Measurements from ENCODE around the gene AGAP1.

Gene AGAP1

GRCh38 chr2:235592836-235593235 lies 99.0 kb downstream of the AGAP1 start:
- TF ChIP-seq, protein P1, sequence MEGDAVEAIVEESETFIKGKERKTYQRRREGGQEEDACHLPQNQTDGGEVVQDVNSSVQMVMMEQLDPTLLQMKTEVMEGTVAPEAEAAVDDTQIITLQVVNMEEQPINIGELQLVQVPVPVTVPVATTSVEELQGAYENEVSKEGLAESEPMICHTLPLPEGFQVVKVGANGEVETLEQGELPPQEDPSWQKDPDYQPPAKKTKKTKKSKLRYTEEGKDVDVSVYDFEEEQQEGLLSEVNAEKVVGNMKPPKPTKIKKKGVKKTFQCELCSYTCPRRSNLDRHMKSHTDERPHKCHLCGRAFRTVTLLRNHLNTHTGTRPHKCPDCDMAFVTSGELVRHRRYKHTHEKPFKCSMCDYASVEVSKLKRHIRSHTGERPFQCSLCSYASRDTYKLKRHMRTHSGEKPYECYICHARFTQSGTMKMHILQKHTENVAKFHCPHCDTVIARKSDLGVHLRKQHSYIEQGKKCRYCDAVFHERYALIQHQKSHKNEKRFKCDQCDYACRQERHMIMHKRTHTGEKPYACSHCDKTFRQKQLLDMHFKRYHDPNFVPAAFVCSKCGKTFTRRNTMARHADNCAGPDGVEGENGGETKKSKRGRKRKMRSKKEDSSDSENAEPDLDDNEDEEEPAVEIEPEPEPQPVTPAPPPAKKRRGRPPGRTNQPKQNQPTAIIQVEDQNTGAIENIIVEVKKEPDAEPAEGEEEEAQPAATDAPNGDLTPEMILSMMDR (IDR thresholded peaks at IDR 0.05; ENCODE audit: low read depth, low read length), result no peak
- no peak overlapping the region for H3K4me3 ChIP-seq (replicated peaks in 1 of 2; ENCODE audit: low read depth in 2 of 2, low read length in 2 of 2)
- no peak for DNase-seq (ENCODE audit: low read depth in 2 of 2)

GRCh38 chr2:235594041-235594440 lies 100.2 kb downstream of the AGAP1 start:
- TF ChIP-seq, protein P1 (IDR thresholded peaks at IDR 0.05; ENCODE audit: low read depth, low read length), result peak; percentile 52
- DNase-seq (ENCODE audit: low read depth in 2 of 2), result peak; percentile 92 to 94

DNA sequence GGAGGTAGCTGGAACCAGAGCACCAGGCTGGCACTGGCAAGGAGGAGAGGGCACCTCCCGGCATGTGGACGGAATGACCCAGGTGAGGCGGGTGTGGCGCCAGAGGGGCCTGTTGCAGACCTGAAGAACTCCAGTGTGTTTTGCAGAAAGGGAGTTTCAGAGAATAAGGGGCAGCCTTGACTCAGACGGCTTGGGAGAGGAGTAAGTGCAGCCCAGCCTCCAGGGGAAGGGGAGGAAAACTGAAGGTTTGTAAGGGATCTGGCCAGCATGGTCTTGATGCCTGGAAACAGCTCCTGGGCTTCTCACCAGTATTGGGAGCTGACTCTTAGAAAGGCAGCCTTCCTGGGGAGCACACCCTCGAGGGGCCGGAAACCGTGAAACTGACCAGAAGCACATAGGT lies 101.1 kb downstream of the AGAP1 start:
- H3K4me3 ChIP-seq (replicated peaks in 1 of 2; ENCODE audit: low read depth in 2 of 2, low read length in 2 of 2), result no peak overlapping the region
- TF ChIP-seq, protein P1 (IDR thresholded peaks at IDR 0.05; ENCODE audit: low read depth, low read length), result no peak
- no peak for DNase-seq (ENCODE audit: low read depth in 2 of 2)

More at GRCh38 chr2:235594041-235594440, 100.2 kb downstream of the AGAP1 start:
- H3K4me3 ChIP-seq (replicated peaks in 1 of 2; ENCODE audit: low read depth in 2 of 2, low read length in 2 of 2), result no peak overlapping the region

DNA sequence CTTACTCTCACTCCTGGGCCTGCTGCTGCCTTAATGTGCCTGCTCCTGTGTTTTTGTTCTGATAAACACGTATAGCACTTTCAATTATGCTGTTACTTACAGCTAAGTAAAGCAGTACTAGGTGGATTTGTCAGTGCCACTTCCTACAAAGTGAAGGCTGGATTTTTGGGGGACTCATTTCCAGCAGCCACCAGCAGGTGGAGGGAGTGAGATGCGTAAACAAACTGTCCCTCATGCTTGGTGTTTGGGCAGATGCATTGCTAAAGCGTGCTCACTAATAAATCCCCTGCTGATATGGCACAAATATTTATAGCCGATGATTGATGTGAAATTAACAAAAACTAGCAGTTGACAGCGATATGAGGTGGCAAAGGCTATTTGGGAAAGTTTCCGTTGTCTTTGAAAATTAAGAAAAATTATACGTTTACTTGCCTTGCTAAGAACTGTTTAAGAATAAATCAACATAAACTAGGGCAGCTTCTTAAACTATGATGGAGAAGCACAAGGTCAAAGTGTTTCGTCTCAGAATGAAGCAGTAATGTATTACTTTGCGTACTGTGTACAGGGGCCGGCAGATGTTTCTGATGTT lies 101.7 kb downstream of the AGAP1 start:
- peak; percentile 87 to 88 for DNase-seq (ENCODE audit: low read depth in 2 of 2)
- no peak overlapping the region for H3K4me3 ChIP-seq (replicated peaks in 1 of 2; ENCODE audit: low read depth in 2 of 2, low read length in 2 of 2)
- TF ChIP-seq, protein P1 (IDR thresholded peaks at IDR 0.05; ENCODE audit: low read depth, low read length), result peak; percentile 87

- no peak overlapping the region for H3K4me3 ChIP-seq (replicated peaks in 1 of 2; ENCODE audit: low read depth in 2 of 2, low read length in 2 of 2)
- TF ChIP-seq, protein P1 (IDR thresholded peaks at IDR 0.05; ENCODE audit: low read depth, low read length), result no peak
- no peak for DNase-seq (ENCODE audit: low read depth in 2 of 2)
Observed at GRCh38 chr2:235596272-235596671, 102.4 kb downstream of the AGAP1 start.

DNA sequence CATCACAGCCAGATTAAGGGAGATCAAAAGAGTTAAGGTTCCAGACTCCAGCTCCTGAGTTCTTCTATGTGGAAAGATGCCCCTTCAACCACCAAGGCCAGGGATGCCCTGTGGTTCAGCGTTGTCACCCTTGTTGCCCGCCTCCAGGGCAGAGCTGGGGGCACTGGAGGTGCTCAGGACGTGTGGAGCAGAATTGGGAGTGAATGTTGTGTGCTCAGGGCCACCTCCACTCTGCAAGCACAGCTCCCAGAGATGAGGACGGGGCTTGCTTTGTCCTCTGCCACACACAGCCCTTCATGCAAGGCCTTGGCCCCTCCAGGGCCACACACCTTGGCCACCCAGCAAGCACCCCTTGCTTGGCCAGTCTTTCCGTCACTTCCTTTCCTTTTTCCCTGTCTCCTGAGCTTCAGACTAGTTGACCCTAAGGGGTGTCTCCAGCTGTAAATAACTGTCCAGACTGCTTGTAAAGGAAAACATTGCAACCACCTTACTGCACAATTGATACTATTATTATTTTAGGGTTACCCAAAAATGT lies 103.3 kb downstream of the AGAP1 start:
- H3K4me3 ChIP-seq (replicated peaks in 1 of 2; ENCODE audit: low read depth in 2 of 2, low read length in 2 of 2), result no peak overlapping the region
- no peak for DNase-seq (ENCODE audit: low read depth in 2 of 2)
- TF ChIP-seq, protein P1 (IDR thresholded peaks at IDR 0.05; ENCODE audit: low read depth, low read length), result no peak

DNA sequence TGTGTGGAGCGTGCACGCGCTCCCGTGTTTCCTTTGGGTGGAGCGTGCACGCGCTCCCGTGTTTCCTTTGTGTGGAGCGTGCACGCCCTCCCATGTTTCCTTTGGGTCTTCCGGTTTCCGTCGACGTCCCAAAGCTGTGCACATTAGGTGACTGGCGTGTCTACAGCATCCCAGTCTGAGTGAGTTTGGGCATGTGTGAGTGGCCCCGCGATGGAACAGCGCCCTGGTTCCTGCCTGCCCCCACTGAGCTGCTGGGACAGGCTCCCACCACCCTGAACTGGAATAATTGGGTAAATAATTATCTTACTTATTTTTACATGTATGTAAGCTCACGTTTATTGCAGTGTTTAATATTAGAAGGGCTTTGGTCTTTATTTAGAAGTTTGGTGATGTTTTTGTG lies 104.2 kb downstream of the AGAP1 start:
- TF ChIP-seq, protein P1 (IDR thresholded peaks at IDR 0.05; ENCODE audit: low read depth, low read length), result no peak
- H3K4me3 ChIP-seq (replicated peaks in 1 of 2; ENCODE audit: low read depth in 2 of 2, low read length in 2 of 2), result no peak overlapping the region
- no peak for DNase-seq (ENCODE audit: low read depth in 2 of 2)

All from cardiac fibroblast (primary cell).